ENCODE measurements around the gene NFYA.

The NFYA gene

GRCh38 chr6:41072836-41073202, at the start of gene NFYA:
Gene NFYA, plus strand, starts transcription at chr6:41072974. Its CDS starts 6,116 bp downstream, at chr6:41079090.
- no peak for DNase-seq (ENCODE audit: low spot score)

GRCh38 chr6:41023114-41023513, 49.7 kb upstream of the NFYA start:
- DNase-seq (ENCODE audit: low spot score) = no peak

GRCh38 chr6:41025966-41026530, 46.7 kb upstream of the NFYA start:
- DNase-seq (ENCODE audit: low spot score) = no peak

GRCh38 chr6:41027241-41027640, 45.5 kb upstream of the NFYA start:
- DNase-seq (ENCODE audit: low spot score) = peak; percentile 8

GRCh38 chr6:41027799-41028560, 44.8 kb upstream of the NFYA start:
- peak; percentile 86 for DNase-seq (ENCODE audit: low spot score)

GRCh38 chr6:41028561-41029412, 44.0 kb upstream of the NFYA start:
- no peak for DNase-seq (ENCODE audit: low spot score)

GRCh38 chr6:41032830-41033229, 39.9 kb upstream of the NFYA start:
- DNase-seq (ENCODE audit: low spot score) = no peak

- no peak for DNase-seq (ENCODE audit: low spot score)
These were observed 39.0 kb upstream of the NFYA start for GRCh38 chr6:41033776-41034175.

GRCh38 chr6:41036186-41036585, 36.6 kb upstream of the NFYA start:
- DNase-seq (ENCODE audit: low spot score) = no peak

GRCh38 chr6:41036601-41037000, 36.2 kb upstream of the NFYA start:
- no peak for DNase-seq (ENCODE audit: low spot score)

GRCh38 chr6:41037107-41037900, 35.5 kb upstream of the NFYA start:
- DNase-seq (ENCODE audit: low spot score) = no peak

- DNase-seq (ENCODE audit: low spot score) = no peak
These were observed 34.6 kb upstream of the NFYA start for GRCh38 chr6:41038205-41038604.

- DNase-seq (ENCODE audit: low spot score) = peak; percentile 65
These were observed 33.4 kb upstream of the NFYA start, which contains the start of gene UNC5CL for GRCh38 chr6:41039060-41039998. Gene UNC5CL, minus strand, starts transcription at chr6:41039221. Its CDS starts 4,147 bp downstream, at chr6:41035074.

- DNase-seq (ENCODE audit: low spot score) = no peak
These were observed 32.5 kb upstream of the NFYA start for GRCh38 chr6:41040101-41040939.

GRCh38 chr6:41040940-41041536, 31.7 kb upstream of the NFYA start:
- DNase-seq (ENCODE audit: low spot score) = no peak

- no peak for DNase-seq (ENCODE audit: low spot score)
These were observed 30.3 kb upstream of the NFYA start, which contains the start of gene TSPO2 for GRCh38 chr6:41042226-41043055. Gene TSPO2, plus strand, starts transcription at chr6:41042467. Its CDS starts 519 bp downstream, at chr6:41042986.

- DNase-seq (ENCODE audit: low spot score) = no peak
These were observed 29.6 kb upstream of the NFYA start for GRCh38 chr6:41043151-41043550.

GRCh38 chr6:41045664-41046063, 27.1 kb upstream of the NFYA start:
- DNase-seq (ENCODE audit: low spot score) = no peak

Measured in NAMALWA (cell line).